GM18951 (cell line): ENCODE data around the gene TNFSF10.

Experiments used
- POLR2A ChIP-seq: IDR thresholded peaks from 4 replicates; pipeline ENCODE4 v1.6.1; 2011; ENCODE audit warnings: mild to moderate bottlenecking; ENCODE audit not compliant: insufficient read length, insufficient read depth; ENCODE audit errors: extremely low read depth
- in situ Hi-C: fragments of 300-500 bp; cut with MboI; formaldehyde crosslinking; loops from one replicate; pipeline ENCODE4 v1.12.0; 2022; ENCODE audit warnings: low sequenced_read_pairs, mixed read lengths, inconsistent platforms; ENCODE audit not compliant: unreplicated experiment

Gene TNFSF10

GRCh38 chr3:172475703-172476102 lies 47.5 kb downstream of the TNFSF10 start:
- in situ Hi-C loops, result no loop called here

GRCh38 chr3:172471903-172472302 lies 51.3 kb downstream of the TNFSF10 start:
- TF ChIP-seq POLR2A, result no peak
- in situ Hi-C loops, result no loop called here

More at GRCh38 chr3:172475703-172476102, 47.5 kb downstream of the TNFSF10 start:
- TF ChIP-seq POLR2A, result no peak

GRCh38 chr3:172470588-172470987 lies 52.6 kb downstream of the TNFSF10 start:
- in situ Hi-C loops, result no loop called here
- TF ChIP-seq POLR2A, result no peak

GRCh38 chr3:172467170-172467824 lies 55.9 kb downstream of the TNFSF10 start:
- in situ Hi-C loops, result no loop called here
- TF ChIP-seq POLR2A, result no peak

GRCh38 chr3:172466553-172467130 lies 56.6 kb downstream of the TNFSF10 start:
- in situ Hi-C loops, result no loop called here
- no peak for TF ChIP-seq POLR2A

GRCh38 chr3:172465281-172465680 lies 57.9 kb downstream of the TNFSF10 start:
- in situ Hi-C loops, result no loop called here
- no peak for TF ChIP-seq POLR2A

DNA sequence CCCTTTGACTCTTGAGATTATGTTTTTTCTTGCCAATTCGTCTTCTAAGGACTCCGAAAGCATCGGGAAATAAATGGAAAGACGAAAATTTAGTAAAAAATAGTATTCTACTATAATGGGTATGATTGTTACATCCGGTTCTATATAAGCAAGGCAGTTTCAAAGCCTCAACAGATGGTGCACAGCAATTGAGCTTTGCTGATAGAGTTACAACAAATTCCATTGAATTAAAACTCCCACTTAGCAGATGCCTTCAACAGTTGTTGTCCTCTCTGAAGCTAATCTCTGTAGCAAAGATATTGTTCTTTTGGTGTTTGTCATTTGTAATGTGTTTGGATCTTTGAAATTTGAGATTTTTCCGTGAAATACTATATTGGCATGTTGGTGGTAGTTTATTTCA lies 58.9 kb downstream of the TNFSF10 start:
- in situ Hi-C loops, result no loop called here
- no peak for TF ChIP-seq POLR2A

DNA sequence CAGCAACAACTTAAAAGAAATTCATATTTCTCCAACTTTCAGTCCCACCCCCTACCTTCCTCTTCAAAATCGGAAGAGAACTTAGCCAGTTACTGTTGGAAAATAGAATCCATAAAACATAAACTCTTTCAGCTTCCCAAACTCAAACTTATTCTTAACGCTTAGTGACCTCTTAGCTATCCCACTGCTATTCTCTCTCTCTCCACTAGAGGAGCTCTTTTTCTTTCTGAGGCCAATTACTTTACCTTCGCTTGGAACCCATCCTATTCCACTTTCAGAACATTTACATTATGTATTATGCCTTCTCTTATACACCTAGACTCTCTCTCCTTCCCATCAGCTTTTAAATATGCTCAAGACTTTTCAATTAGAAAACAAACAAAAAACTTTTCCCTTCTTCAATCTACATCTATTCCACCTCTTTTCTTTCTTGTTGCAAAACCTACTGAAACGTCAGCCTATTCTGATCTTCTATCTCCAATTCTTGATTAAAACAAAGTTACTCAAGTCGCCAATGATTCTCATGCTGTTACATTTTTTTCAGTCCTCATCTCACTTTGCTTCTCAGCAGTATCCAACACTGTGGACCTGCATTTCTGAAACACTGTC lies 61.6 kb downstream of the TNFSF10 start:
- TF ChIP-seq POLR2A, result no peak
- in situ Hi-C loops, result no loop called here

- TF ChIP-seq POLR2A, result no peak
- in situ Hi-C loops, result no loop called here
Observed at GRCh38 chr3:172456404-172456803, 66.8 kb downstream of the TNFSF10 start.
